Hematopoietic multipotent progenitor cell treated with erythropoietin and hydrocortisone succinate and interleukin-3 and kit ligand, for 6 days (in vitro differentiated cells): ENCODE results near the gene CD300LD.
"Not testable (repeated sequence)": the region's sequence is repeated elsewhere in the genome, so short reads cannot be mapped to it uniquely, and the experiment has no call there.

Experiments
- DNase-seq: peaks from one replicate; pipeline ENCODE4 v3.0.0-alpha.2; 2015

Gene CD300LD

DNA sequence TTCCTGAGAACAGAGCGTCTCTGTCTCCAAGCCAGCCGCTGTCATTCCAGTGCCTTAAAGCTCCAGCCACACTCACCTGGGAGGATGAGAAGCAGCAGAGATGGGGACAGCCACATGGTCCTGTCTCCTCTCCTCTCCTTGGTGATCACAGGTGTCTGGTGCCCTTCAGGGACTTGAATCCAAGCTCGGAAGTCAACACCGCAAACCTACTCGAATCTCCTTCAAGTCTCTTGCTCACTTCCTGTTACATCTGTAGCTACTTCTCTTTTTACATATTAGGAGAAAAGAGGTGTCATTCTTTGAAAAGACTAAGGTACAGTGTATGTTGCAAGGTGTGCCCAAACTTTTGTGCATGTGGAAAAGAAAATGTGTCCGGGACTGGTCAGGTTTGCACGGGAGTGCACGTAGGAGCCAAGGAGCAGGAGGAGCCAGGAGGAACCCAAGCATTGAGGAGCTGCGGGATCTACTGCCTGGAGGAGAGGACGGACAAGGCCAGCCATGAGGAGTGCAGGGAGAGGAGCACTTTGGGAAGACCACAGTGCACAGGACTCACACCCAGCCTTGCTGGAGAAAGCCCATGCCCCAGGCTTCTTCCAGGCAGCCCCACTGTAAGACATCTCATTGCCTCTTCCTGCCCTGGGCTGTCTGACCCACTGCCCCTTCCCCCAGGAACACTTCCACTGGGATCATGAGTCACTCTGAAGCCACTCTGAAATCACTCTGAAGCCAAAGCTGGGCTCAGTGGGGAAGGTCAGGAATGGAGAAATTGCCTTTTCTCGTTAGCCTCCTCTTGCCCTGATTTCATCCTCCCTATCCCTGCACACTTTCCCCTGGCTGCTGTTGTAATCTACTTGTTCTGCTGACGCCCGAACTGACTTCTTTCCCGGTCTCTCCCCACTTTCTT lies at the start of gene CD300LD:
CD300LD (minus strand) TSS at position 197 of the 904 bp plus-strand sequence; CDS start at position 116, 81 bp downstream.
- DNase-seq = no peak

GRCh38 chr17:74641224-74641957 lies 49.3 kb upstream of the CD300LD start:
- DNase-seq = peak; percentile 41

GRCh38 chr17:74639704-74640151 lies 47.6 kb upstream of the CD300LD start:
- peak; percentile 53 for DNase-seq

- DNase-seq = no peak
Measured at GRCh38 chr17:74637926-74638325, 45.8 kb upstream of the CD300LD start.

DNA sequence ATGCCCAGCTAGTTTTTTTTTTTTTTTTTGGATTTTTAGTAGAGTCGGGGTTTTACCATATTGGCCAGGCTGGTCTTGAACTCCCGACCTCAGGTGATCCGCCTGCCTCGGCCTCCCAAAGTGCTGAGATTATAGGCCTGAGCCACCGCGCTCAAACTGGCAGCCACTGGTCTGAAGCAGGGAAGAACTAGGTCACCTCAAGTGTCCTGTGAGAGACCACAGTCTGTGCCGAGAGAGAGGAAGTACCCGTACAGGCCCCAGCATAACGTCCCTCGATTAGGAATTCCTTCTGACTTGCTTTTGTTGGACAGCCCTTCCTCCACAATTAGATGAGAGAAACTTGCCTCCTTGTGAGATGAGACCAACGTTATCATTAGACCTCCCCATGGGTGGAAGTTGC lies 45.2 kb upstream of the CD300LD start:
- DNase-seq = peak; percentile 16

- DNase-seq = not testable (repeated sequence)
Measured at GRCh38 chr17:74636541-74637085, 44.5 kb upstream of the CD300LD start.

DNA sequence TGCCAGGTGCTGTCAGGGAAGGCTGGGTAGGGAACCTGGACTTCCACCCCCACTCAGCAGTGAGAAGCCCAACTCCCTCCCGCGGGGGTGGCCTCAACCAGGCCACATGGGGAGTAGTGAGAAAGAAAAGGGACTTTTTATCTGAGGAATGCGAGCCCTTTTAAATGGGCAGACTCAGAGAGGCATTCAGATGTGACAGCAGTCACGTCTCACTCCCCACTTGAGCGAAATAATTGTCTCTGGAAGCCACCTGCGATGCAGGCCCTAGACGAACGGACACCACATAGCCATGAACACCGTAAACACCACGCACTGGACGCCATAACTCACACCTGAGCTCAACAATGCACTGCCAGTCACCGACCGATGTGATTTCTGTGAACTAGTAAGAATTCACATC lies 43.3 kb upstream of the CD300LD start:
- DNase-seq = no peak

- no peak for DNase-seq
Measured at GRCh38 chr17:74633326-74633725, 41.2 kb upstream of the CD300LD start.

GRCh38 chr17:74632617-74633016 lies 40.5 kb upstream of the CD300LD start:
- DNase-seq = no peak

- peak; percentile 69 for DNase-seq
Measured at GRCh38 chr17:74631468-74632450, 39.7 kb upstream of the CD300LD start.

DNA sequence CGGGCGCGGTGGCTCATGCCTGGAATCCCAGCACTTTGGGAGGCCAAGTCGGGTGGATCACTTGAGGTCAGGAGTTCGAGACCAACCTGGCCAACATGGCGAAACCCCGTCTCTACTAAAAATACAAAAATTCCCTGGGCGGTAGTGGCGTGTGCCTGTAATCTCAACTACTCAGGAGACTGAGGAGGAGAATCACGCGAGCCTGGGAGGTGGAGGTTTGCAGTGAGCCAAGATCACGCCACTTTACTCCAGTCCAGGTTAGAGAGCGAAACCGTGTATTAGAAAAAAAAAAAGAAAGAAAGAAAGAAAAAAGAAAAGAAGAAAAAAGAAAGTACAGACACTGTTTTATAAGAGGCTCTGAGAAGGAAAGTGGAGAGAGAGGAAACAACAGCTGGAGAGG lies 38.2 kb upstream of the CD300LD start:
- not testable (repeated sequence) for DNase-seq

DNA sequence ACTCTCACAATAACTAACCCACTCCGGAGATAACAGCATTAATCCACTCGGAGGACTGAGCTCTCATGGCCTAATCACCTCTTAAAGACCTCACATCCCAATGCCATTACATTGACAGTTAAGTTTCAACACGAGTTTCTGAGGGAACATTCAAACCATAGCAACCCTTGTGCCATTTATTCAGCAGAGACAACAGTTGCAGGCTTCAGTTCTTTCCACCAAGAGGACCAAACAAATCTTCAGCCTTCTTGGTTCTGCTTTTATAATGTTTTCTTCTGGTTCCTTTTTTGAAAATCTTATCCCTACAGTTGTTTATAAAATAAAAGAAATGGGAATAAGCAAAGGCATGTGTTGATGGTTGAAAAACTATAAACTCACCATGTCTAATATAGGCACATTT lies 33.6 kb upstream of the CD300LD start:
- DNase-seq = no peak

DNA sequence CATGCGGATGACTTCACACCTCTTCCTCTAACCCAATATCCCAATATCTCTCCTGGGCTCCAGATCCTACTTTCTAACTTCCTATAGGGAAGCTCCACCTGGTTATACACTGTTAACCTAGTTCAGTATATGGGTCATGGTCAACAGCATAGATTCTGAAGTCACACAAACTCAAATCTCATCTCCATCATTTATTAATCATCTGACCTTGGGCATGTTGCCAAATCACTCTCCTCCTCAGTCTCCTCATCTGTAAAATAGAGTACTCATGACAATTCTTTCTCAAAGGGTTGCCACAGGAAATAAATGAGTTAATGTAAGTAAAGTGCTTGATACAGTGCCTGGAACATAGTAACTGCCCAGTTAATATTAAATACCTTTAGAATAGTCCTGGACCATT lies 32.0 kb upstream of the CD300LD start:
- DNase-seq = no peak

- no peak for DNase-seq
Measured at GRCh38 chr17:74623693-74624093, 31.6 kb upstream of the CD300LD start, which contains the start of gene CD300E. CD300E (minus strand) TSS chr17:74623738; CDS start chr17:74623621, 117 bp downstream.

- no peak for DNase-seq
Measured at GRCh38 chr17:74619077-74619673, 27.1 kb upstream of the CD300LD start.

- DNase-seq = no peak
Measured at GRCh38 chr17:74618451-74618850, 26.4 kb upstream of the CD300LD start.

GRCh38 chr17:74616696-74617095 lies 24.6 kb upstream of the CD300LD start:
- DNase-seq = no peak

GRCh38 chr17:74612046-74612445 lies 20.0 kb upstream of the CD300LD start:
- DNase-seq = no peak

DNA sequence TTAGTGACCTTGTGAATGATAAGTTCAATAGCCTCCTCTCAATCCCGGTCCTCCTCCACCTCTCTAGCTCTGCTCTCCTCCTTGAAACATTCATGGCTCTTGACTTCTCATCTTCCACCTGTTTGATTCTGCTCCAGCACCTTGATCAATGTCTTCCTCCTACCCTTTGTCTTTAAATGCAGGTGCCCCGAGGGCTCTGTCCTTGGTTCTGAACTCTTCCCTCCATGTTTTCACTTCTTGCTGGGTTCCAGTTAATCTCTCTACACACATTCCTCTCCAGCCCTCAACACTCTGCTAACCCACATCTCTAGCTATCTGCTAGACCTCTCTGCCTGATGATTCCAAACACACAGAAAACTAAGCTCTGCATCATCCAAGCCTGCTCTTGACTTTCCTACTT lies 18.0 kb upstream of the CD300LD start:
- DNase-seq = peak; percentile 33

DNA sequence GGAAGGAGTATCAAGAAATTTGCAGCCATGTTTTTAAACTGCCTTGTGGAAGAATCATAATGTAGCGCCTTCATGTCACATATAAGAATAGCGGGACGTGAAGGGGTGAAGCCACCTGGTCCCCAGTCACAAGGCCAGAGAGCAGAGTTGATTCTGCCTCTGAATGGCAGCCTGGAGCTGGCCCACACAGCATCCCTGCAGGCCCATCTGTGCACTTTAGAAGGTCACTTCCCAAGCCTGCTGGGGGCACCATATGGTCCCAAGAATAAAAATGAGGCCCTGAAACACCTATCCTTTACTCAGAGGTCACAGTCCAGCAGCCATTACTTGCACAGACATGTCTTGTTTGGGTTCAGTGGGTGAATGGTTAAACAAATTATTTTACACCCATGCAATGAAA lies 16.4 kb upstream of the CD300LD start:
- DNase-seq = no peak

DNA sequence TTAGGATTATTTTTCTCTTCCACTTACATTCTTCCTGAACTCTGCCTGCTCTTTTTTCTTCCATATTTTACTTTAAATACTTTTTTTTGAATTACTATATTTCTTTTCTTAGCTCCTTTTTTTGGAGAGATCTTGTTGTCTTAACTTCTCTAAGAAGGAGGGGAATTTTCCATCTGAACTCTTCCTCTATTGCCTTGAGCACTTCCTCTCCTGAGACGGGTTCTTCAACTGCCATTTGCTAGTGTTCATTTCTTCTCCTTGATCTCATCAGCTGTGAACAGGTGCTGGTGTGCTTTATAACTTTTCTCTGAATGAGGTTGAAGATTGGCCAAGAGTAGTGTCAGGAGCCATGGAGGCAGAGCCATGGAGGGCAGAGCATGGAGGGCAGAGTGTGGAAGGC lies 15.1 kb upstream of the CD300LD start:
- no peak for DNase-seq

DNA sequence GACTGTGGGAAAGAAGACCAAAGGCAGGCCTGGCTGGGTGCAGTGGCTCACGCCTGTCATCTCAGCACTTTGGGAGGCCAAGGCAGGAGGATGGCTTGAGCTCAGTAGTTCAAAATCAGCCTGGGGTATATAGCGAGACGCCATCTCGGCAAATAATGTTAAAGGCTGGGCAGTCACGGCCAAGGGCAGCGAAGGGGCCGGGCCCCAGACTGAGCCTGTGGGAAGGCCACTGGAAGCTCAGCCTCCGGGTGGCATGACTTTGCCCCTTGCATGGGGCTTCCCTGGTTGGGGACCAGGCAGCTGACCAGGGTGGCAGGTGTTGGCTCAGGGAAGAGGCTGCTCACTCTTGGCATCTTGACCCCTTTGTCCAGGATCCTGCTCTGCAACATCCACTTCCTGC lies 14.0 kb upstream of the CD300LD start:
- no peak for DNase-seq
